ENCODE data around the gene ZNFX1.

Gene ZNFX1

GRCh38 chr20:49278818-49279676 lies 1.2 kb upstream of the ZNFX1 start:
- DNase-seq, result peak in 1 of 2 donors; percentile 57

GRCh38 chr20:49277786-49278035 lies 146 bp downstream of the ZNFX1 start:
- DNase-seq, result no peak

GRCh38 chr20:49276961-49277785 lies 684 bp downstream of the ZNFX1 start:
- DNase-seq, result peak; percentile 41 to 59

GRCh38 chr20:49276161-49276960 lies 1.5 kb downstream of the ZNFX1 start:
- DNase-seq, result peak; percentile 59 to 68

GRCh38 chr20:49275636-49276035 lies 2.2 kb downstream of the ZNFX1 start:
- no peak for DNase-seq

GRCh38 chr20:49275216-49275615 lies 2.6 kb downstream of the ZNFX1 start:
- DNase-seq, result no peak

- no peak for DNase-seq
These were observed 4.1 kb downstream of the ZNFX1 start for GRCh38 chr20:49273696-49274277.

GRCh38 chr20:49272654-49273053 lies 5.2 kb downstream of the ZNFX1 start:
- no peak for DNase-seq

- no peak for DNase-seq
These were observed 7.1 kb downstream of the ZNFX1 start for GRCh38 chr20:49270736-49271135.

GRCh38 chr20:49270177-49270576 lies 7.7 kb downstream of the ZNFX1 start:
- DNase-seq, result no peak

- DNase-seq, result no peak
These were observed 9.1 kb downstream of the ZNFX1 start for GRCh38 chr20:49268600-49269365.

- peak in 1 of 2 donors; percentile 44 for DNase-seq
These were observed 10.5 kb downstream of the ZNFX1 start for GRCh38 chr20:49267327-49267726.

- no peak for DNase-seq
These were observed 15.4 kb downstream of the ZNFX1 start for GRCh38 chr20:49262444-49262843.

- DNase-seq, result no peak
These were observed 16.7 kb downstream of the ZNFX1 start for GRCh38 chr20:49261173-49261572.

GRCh38 chr20:49260218-49260617 lies 17.6 kb downstream of the ZNFX1 start:
- DNase-seq, result no peak

GRCh38 chr20:49259799-49260198 lies 18.1 kb downstream of the ZNFX1 start:
- DNase-seq, result no peak

- no peak for DNase-seq
These were observed 18.6 kb downstream of the ZNFX1 start for GRCh38 chr20:49259284-49259683.

- no peak for DNase-seq
These were observed 21.6 kb downstream of the ZNFX1 start for GRCh38 chr20:49256261-49256660.

- no peak for DNase-seq
These were observed 25.1 kb downstream of the ZNFX1 start for GRCh38 chr20:49252556-49253350.

- DNase-seq, result no peak
These were observed 28.8 kb downstream of the ZNFX1 start for GRCh38 chr20:49248879-49249665.

- no peak for DNase-seq
These were observed 29.6 kb downstream of the ZNFX1 start for GRCh38 chr20:49248301-49248700.
